Nephron progenitor cell (in vitro differentiated cells): Measurements from ENCODE around the gene CNTN1.

Experiments used
- DNase-seq: peaks from one replicate; pipeline ENCODE4 v3.0.0; 2021
- H3K27ac Mint-ChIP-seq: 2 replicates; pipeline ENCODE4 v1.8.0; 2021; ENCODE audit warnings: mild to moderate bottlenecking, moderate library complexity, mixed read lengths
- H3K27me3 Mint-ChIP-seq: 2 replicates; pipeline ENCODE4 v1.8.0; 2021; ENCODE audit warnings: mild to moderate bottlenecking, low read depth, mixed read lengths; ENCODE audit not compliant: poor library complexity
- H3K36me3 Mint-ChIP-seq: 2 replicates; pipeline ENCODE4 v1.8.0; 2021; ENCODE audit warnings: low read depth, mixed read lengths
- H3K4me1 Mint-ChIP-seq: 2 replicates; pipeline ENCODE4 v1.8.0; 2021; ENCODE audit warnings: mixed read lengths
- H3K4me3 Mint-ChIP-seq: 2 replicates; pipeline ENCODE4 v1.8.0; 2021; ENCODE audit warnings: mild to moderate bottlenecking, moderate library complexity, mixed read lengths
- H3K9me3 Mint-ChIP-seq: 2 replicates; pipeline ENCODE4 v1.8.0; 2021; ENCODE audit warnings: mild to moderate bottlenecking, moderate library complexity, mixed read lengths
- TF ChIP-seq, protein P1 (sequence below): fragments of 200-600 bp; sonication (generic); IDR thresholded peaks from 2 replicates; pipeline ENCODE4 v1.5.0; 2021; ENCODE audit warnings: antibody characterized with exemption

Gene CNTN1

DNA sequence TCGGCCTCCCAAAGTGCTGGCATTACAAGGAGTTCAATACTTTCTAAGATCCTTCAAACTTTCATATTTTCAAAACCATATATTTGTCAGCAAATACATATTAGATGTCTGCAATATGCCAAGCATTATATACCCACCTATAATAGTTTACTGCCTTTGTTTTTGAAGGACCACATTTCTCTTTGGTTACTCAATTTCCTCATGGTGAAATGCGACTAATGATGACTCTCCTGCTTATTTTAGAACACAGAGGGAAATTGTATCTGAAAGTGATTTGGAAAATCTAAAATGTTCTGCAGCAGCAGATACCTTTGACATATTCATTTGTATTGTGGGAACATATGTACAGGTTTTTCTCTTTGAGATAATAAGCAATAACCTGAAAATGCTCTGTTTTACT, 2.7 kb upstream of the CNTN1 start:
- TF ChIP-seq, protein P1, sequence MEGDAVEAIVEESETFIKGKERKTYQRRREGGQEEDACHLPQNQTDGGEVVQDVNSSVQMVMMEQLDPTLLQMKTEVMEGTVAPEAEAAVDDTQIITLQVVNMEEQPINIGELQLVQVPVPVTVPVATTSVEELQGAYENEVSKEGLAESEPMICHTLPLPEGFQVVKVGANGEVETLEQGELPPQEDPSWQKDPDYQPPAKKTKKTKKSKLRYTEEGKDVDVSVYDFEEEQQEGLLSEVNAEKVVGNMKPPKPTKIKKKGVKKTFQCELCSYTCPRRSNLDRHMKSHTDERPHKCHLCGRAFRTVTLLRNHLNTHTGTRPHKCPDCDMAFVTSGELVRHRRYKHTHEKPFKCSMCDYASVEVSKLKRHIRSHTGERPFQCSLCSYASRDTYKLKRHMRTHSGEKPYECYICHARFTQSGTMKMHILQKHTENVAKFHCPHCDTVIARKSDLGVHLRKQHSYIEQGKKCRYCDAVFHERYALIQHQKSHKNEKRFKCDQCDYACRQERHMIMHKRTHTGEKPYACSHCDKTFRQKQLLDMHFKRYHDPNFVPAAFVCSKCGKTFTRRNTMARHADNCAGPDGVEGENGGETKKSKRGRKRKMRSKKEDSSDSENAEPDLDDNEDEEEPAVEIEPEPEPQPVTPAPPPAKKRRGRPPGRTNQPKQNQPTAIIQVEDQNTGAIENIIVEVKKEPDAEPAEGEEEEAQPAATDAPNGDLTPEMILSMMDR: no peak
- Mint-ChIP-seq H3K36me3 (no peaks in the 10 kb centered on the region), H3K27ac (no peak overlapping the region), H3K4me1 (peaks cover 16% of the 10 kb centered on the region), H3K9me3 (no peaks in the 10 kb centered on the region), H3K4me3 (no peak overlapping the region), H3K27me3 (peaks cover 37% of the 10 kb centered on the region)
- no peak for DNase-seq

DNA sequence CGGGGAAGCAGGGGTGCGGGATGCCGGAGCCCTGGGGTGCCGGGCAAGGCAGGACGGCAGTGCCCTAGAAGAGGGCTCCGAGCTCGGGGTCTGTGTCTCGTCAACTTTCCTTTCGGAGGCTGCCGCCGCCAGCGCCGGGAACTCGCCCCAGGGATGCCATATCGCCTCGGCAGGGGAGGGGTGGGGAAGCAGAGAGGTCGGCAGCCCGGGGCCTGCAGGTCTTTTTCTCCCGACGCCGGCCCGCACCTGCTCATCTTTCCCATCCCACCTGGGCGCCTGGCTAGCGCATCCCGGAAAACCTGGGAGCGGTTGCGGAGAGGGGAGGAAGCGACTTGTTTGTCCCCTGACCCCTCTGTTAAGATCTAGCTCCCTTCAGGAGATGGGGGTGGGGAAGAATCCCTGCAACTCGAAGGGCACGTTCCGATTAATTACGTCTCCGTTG, 547 bp downstream of the CNTN1 start:
- no peaks in the 10 kb centered on the region for H3K9me3 Mint-ChIP-seq
- peak overlapping the region; percentile 90 for H3K4me3 Mint-ChIP-seq
- TF ChIP-seq, protein P1: no peak
- no peaks in the 10 kb centered on the region for H3K36me3 Mint-ChIP-seq
- peaks cover 61% of the 10 kb centered on the region for H3K27me3 Mint-ChIP-seq
- peak; percentile 37 for DNase-seq
- no peak overlapping the region for H3K27ac Mint-ChIP-seq
- H3K4me1 Mint-ChIP-seq: peaks cover 11% of the 10 kb centered on the region

DNA sequence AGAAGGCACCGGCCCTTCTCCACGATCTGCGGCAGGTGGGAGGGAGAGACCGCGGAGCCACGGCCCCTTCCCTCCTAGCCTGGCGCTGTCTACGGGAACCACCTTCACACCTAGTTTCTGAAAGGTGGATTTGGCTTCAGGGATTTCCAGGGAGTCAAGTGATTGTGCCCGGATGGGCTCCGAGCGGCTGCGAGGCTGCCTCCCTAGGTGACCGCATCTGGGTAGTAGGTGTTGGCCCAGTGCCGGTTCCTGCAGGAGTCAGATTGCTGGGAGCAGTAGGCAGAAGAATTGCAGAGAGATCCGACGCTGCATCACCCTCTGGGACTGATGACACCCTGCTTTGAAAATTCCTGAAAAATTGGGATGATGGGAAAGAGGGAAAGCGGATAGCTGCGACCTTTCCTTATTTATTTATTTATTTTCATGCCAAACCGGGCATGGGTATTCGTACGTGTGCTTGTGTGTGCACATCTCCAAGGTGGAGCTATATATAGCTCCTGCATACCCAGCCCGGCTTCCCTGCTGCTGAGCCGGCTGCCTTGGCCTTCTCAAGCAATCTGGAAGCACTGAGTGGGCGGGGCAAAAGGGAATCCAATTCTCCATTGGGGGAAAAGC, 1.1 kb downstream of the CNTN1 start:
- peaks cover 61% of the 10 kb centered on the region for H3K27me3 Mint-ChIP-seq
- peaks cover 11% of the 10 kb centered on the region for H3K4me1 Mint-ChIP-seq
- H3K36me3 Mint-ChIP-seq: no peaks in the 10 kb centered on the region
- no peak overlapping the region for H3K27ac Mint-ChIP-seq
- TF ChIP-seq, protein P1: no peak
- no peaks in the 10 kb centered on the region for H3K9me3 Mint-ChIP-seq
- peak overlapping the region; percentile 90 for H3K4me3 Mint-ChIP-seq
- DNase-seq: peak; percentile 63

DNA sequence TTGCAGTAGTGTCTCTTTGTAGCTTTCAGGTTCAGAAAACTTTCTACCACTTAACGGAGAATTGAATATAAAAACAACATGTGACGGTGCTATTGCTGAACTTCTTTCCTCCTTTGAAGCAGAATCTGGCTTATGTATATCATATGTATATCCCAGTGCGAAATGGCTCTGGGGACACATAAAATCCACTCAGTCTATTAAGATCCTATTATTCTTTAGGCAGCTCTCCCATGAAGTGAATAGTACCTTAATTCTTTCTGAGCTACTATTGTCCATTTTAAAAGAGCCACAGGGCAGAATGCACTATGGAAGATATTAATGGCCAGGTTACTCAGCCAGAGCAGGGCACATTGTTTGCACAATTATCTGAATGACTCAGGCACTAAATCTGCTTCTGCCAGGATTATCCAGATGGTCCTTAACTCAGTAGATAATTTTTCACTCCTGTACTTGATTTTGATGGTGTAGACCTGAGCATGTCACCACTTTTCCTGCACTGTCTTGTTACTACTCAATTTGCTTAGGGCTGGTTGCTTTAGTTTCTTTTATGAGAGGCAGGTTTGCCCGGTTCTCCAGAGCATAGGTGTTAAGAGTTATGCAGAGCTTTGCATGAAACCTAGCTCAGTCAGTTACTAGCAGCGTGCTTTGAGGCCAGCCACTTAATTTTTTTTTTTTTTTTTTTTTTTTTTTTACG, 5.5 kb downstream of the CNTN1 start:
- no peak overlapping the region for H3K4me3 Mint-ChIP-seq
- peaks cover 5% of the 10 kb centered on the region for H3K4me1 Mint-ChIP-seq
- no peaks in the 10 kb centered on the region for H3K36me3 Mint-ChIP-seq
- no peaks in the 10 kb centered on the region for H3K9me3 Mint-ChIP-seq
- TF ChIP-seq, protein P1: no peak
- H3K27me3 Mint-ChIP-seq: peaks cover 43% of the 10 kb centered on the region
- no peak for DNase-seq
- H3K27ac Mint-ChIP-seq: no peak overlapping the region

DNA sequence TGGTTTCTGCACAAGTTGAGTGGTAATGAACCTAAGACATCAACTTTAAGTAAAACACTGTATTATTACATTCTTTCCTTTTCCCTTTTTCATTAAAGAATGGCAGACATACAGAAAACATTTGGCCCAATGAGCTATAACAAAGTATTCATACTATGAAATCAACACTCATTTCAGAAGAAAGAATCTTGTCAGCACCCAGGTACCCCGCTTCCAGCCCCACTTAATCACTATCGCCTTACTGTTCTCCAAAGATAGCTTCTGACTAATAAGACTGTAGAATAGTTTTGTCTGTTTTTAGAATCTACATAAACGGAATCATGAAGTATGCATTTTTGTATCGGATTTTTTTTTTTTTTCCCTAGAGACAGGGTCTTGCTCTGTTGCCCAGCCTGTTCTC, 9.5 kb downstream of the CNTN1 start:
- no peak for DNase-seq
- peaks cover 5% of the 10 kb centered on the region for H3K27me3 Mint-ChIP-seq
- H3K9me3 Mint-ChIP-seq: no peaks in the 10 kb centered on the region
- no peak overlapping the region for H3K27ac Mint-ChIP-seq
- TF ChIP-seq, protein P1: no peak
- no peak overlapping the region for H3K4me3 Mint-ChIP-seq
- no peaks in the 10 kb centered on the region for H3K4me1 Mint-ChIP-seq
- H3K36me3 Mint-ChIP-seq: no peaks in the 10 kb centered on the region

DNA sequence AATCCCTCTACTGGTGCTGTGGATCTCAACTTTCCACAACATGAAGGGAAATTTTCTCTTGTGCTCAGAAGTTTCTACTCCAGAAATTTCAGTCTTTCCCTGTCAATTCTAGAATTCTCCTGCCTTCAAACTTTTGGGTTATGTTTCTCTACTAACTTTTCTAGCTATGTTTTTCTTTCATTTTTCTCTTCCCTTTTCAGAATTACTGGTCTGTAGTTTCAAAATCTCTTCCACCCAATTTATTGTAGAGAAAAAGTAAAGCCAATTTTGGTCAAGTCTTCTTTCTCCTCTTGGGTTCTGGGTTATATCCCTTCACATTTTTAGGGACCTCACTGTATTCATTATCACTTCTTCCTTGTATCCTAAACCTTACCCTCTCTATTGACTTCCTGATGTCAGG, 18.9 kb downstream of the CNTN1 start:
- H3K9me3 Mint-ChIP-seq: no peaks in the 10 kb centered on the region
- peak overlapping the region; percentile 81 for H3K27ac Mint-ChIP-seq
- no peak for DNase-seq
- H3K27me3 Mint-ChIP-seq: peaks cover 1% of the 10 kb centered on the region
- H3K36me3 Mint-ChIP-seq: no peaks in the 10 kb centered on the region
- TF ChIP-seq, protein P1: no peak
- peaks cover 4% of the 10 kb centered on the region for H3K4me1 Mint-ChIP-seq
- H3K4me3 Mint-ChIP-seq: no peak overlapping the region
